ENCODE data around the gene CLOCK.

The CLOCK gene

DNA sequence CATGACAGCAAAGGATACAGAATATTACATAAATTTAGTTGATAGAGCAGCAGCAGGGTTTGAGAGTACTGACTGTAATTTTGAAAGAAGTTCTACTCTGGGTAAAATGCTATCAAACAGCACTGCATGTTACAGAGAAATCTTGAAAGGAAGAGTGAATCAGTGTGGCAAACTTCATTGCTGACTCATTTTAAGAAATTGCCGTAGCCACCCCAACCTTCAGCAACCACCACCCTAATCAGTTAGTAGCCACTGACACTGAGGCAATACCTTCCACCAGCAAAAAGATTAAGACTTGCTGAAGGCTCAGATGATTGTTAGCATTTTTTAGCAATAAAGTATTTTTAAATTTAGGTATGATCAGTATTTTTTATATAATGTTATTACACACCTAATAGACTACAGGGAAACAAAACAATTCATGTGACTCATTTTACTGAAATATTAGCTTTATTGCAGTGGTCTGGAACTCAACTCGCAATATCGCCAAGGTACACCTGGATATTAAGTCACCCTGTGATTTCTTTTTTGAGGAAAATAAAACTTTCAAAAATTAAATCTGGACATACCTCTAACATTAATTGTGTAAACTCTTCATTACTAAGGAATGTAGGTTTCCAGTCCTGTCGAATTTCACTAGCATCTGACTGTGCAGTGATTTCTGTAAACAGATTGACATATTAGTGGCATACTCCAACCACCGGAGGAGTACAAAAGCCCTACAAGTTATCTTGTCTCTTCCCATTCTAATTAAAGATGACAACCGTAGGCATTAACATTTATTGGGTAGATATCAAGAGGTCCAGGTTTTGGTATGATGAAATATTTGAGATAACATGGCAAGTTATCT, 71.1 kb downstream of the CLOCK start:
- no peak for DNase-seq (ENCODE audit: low read depth)

DNA sequence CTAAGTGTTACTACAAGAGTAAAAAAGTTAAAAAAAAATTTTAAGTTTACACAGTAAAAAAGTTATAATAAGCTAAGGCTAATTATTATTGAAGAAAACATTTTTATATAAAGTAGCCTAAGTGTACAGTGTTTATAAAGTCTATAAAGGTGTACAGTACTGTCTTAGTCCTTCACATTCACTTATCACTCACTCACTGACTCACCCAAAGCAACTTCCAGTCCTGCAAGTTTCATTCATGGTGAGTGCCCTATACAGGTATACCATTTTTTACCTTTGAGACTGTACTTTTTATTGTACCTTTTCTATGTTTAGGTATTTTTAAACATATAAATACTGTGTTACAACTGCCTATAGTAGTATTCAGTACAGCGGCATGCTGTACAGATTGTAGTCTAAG, 76.7 kb downstream of the CLOCK start:
- DNase-seq (ENCODE audit: low read depth), result no peak

GRCh38 chr4:55468724-55469123, 78.0 kb downstream of the CLOCK start:
- DNase-seq (ENCODE audit: low read depth), result no peak

- no peak for DNase-seq (ENCODE audit: low read depth)
Observed at GRCh38 chr4:55466001-55466400, 80.7 kb downstream of the CLOCK start.

DNA sequence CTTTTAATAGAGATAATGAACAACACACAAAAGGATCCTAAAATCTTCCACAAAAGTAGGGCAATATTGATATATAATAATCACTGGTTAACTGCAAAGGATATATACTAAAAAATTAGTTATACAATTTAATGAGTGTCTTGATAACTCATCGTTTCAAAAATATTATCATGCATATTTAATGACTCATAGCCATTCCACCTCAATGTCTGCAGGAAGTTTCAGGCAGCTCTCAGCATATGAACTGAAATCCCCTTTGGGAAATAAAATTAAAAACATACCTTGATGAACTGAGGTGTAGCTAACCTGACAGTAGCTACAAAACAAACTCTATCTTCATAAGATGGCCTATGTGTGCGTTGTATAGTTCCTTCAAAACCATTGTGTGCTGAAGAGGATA, 88.1 kb downstream of the CLOCK start:
- DNase-seq (ENCODE audit: low read depth), result no peak

DNA sequence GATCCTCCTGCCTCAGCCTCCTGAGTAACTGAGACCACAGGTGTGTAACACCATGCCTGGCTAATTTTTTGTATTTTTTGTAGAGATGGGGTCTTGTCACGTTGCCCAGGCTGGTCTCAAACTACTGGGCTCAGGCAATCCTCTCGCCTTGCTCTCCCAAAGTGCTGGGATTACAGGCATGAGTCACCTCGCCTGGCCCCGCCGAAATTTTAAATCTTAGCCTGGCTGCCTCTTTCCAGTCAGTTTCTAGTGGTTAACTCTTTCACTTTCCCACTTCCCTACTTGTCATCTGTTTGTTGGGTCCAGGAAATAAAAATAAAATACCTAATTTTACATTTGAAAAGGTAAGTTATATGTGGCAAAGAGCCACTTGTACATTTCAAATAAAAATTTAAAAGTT, 88.5 kb downstream of the CLOCK start:
- no peak for DNase-seq (ENCODE audit: low read depth)

DNA sequence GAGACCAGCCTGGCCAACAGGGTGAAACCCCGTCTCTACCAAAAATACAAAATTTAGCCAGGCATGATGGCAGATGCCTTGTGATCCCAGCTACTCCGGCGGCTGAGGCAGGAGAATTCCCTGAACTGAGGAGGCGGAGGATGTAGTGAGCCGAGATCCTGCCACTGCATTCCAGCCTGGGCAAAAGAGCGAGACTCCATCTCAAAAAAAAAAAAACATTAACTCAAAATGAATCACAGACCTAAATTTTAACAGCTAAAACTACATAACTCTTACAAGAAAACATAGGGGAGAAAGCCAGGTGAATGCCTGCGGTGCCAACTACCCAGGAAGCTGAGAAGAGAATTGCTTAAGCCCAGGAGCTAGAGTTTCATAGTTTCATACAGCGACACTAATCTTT, 96.1 kb downstream of the CLOCK start:
- DNase-seq (ENCODE audit: low read depth), result no peak

DNA sequence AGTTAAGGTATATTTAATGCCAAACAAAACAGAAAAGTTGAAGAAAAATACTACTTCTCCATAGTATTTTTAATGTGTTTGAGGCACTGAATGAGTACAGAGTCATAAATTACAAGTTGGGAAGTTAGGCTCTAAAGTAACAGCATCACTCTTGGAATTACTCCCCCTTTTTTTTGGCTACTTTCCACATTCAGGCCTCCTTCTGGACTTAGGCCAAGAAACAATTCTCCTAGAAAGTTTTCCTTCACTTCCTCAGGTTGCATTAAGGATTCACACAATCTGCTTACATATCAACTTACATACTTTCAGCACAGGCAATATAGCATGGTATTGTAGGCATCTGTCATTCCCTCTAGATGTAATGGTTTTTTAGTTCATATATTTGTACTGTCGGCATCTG, 98.9 kb downstream of the CLOCK start:
- no peak for DNase-seq (ENCODE audit: low read depth)

GRCh38 chr4:55447108-55447708, 99.5 kb downstream of the CLOCK start:
- no peak for DNase-seq (ENCODE audit: low read depth)

GRCh38 chr4:55446578-55446922, 100.2 kb downstream of the CLOCK start:
- DNase-seq (ENCODE audit: low read depth), result no peak

DNA sequence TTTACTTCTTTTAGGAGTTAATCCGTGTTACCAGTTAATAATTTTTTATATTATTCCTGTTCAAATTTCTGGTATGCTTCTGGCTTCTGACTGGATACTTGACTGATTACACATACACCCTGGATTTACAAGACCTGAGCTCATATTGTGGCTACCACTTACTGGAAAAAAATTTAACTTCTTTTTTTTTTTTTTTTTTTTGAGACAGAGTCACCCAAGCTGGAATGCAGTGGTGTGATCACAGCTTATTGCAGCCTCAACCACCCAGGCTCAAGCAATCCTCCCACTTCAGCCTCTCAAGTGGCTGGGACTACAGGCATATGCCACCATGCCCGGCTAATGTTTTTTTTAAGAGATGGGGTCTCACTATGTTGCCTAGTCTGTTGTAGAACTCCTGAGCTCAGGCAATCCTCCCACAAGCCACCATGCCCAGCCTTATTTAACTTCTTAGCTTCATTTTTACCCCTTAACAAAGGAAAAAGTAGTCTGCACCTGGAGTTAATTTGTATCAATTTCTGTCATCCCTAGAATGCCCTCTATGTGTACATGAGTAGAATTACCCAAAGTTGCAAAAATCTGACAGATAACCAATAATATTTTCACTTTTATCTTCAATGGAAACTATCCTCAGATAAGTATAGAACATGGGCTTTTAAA, 100.7 kb downstream of the CLOCK start:
- no peak for DNase-seq (ENCODE audit: low read depth)

DNA sequence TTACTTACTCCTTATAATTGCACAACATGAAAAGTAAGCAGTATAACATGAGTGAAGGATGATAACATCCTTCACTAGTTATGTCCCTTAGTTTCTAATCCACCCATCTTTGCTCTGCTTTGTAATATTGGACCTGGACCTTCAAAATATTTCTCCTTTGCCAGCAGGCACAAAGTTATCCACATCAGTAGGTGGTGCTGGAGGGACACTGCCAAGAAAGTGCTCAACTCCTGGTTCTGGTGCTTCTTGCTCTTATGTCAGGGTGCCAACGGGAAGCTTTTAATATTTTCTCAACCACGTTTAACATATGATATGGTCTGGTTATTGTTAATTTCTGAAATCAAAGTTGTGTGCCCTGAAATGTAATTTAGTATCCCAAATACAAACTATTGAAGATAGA, 101.9 kb downstream of the CLOCK start:
- DNase-seq (ENCODE audit: low read depth), result no peak

DNA sequence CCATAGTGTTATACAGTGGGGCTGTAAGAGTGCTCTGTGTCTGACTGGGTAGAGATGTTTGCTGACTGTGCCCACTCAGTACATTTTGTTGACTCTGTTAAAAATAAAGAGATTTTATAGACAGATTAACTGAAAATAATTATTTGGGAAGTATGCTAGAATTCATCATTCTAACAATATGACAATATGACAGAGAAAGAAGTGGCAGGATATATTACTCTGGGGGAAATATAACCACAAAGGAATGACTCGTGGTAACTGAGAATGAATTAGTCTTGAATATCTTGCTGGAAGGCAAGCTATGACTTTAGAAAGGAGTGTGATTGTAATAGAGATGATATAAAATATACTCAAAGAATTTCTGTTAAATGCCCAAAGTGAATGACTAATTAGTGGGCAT, 104.2 kb downstream of the CLOCK start:
- no peak for DNase-seq (ENCODE audit: low read depth)

DNA sequence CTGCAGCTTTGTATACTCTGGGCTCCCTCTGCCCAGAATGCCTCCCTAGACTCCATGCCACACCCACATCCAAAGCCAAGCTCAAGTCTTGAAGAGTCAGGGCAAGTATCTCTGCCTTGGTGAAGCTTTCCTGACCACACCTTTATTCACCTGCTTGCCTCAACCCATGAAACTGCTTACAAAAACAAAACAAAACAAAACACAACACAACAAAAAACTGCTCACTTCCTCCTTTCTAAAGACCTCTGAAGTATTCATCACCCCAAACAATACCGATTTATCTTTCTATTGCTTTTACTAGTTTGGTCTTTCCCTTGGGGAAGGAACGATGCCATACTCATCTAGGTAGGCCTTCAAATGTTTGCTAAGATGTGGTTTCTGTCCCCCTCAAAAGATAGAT, 105.9 kb downstream of the CLOCK start:
- DNase-seq (ENCODE audit: low read depth), result no peak

GRCh38 chr4:55439023-55439422, 107.7 kb downstream of the CLOCK start:
- DNase-seq (ENCODE audit: low read depth), result no peak

GRCh38 chr4:55438314-55438713, 108.4 kb downstream of the CLOCK start:
- DNase-seq (ENCODE audit: low read depth), result no peak

DNA sequence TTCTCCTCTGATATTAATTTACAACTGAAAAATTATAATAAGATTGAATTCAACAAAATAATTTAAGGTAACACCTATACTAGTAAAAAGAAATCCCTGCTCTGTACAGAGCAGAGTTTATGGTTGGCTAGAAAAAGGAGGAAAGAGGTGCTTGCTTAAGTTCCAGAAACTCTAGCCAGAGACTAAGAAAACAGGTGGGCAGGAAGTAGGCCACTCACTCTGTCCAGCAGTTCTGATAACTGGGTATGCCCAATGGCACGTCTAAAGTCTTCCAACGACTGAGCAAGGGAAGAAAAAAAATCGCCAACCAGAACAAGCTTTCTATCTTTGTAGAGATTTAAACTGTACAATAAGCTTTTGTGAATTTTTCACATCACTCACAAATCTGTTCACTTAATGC, 108.9 kb downstream of the CLOCK start:
- DNase-seq (ENCODE audit: low read depth), result no peak

DNA sequence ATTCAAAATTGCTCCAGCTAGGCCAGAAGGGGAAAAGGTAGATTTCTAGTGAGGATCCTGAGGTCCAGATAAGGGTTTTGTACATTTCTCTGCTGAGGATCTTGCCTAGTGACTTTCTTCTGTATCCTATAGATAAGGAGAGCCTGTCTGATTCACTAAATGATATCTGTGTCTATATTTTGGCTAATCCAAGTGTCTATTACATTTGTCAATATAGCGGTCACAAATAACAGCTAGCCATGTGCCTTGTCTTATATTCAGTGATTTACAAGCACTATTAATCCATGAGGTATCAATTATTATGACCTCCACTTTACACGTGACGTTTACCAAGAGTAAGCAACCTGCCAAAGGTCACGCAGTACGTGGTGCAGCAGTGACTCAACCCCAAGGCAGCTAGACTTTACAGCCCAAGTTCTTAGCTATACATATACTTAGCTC, 109.3 kb downstream of the CLOCK start:
- no peak for DNase-seq (ENCODE audit: low read depth)

DNA sequence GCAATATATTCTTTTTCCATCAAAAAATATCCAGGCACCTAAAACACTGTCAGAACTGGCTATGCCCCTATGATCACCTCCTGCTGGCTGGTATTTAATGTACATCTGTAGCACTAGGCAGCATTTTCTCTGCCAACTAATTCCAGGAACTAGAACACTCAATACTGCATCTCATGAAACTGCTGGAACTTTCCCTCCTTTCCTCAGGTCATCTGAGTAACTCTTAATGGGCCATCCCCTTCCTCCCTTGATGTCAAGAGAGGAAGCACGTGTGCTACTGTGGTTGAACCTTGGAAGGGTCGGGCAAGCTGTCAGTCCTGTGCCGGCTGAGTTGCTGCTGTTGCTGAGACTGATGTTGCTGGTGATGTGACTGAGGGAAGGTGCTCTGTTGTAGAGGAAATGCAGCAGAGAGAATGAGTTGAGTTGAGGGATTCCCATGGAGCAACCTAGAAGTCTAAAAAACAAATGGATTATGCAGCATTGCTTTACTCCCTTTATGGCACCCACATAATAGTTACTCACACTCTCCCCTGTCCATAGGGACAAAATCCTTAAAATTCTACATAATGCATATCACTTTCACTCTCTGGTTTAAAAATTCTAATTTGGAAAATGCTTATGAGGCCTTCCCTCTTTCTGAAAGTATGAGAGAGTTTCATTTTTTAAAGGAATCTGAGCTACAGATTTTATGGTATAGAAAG, 111.4 kb downstream of the CLOCK start:
- no peak for DNase-seq (ENCODE audit: low read depth)

DNA sequence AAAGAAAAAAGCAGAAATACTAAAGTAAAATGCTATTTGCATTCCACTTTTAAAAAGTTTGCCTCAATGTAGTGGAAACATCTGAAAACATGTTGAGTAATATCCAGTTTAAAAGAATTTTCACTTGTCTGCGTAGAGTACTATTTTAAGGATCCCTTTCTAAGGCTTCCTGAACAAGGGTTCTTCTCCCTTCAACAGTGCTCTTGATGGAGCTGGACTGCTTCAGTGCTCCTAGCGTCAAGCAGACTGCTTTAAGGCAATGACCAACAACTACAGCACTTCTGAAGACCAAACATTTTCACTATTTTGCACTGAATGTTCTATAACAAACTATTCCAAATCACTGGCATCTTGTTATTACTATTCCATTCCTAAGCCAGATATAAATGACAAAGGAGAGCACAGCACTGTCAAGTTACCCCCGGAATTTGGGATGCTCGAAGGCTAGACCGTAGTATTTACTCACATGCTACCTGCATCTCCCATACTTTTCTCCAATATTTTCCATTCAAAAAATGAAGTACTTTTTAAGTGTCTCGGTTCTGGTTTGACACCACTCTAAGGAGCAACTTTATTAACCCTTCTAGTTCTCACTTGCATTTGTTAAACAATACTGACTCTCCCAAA, 114.9 kb downstream of the CLOCK start:
- DNase-seq (ENCODE audit: low read depth), result no peak

DNA sequence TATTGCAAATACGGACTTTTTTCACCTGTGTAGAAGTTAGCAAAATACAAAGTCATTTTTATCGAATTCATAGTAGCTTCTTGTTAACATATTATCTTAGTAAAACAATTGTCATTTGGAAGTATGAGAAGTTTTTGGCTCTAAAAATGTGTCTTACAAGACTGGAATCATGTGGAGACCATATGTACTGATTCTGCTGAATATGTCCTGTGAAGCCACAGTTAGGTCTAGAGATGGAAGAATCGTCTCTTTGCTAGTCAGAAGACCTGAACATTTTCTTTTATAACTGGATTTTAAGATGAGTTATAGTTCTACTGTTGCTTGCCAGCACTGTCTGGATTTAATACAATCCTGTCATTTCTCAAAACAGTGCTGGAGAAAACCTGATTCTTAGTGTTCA, 121.9 kb downstream of the CLOCK start:
- no peak for DNase-seq (ENCODE audit: low read depth)

- no peak for DNase-seq (ENCODE audit: low read depth)
Observed at GRCh38 chr4:55416176-55416575, 130.5 kb downstream of the CLOCK start.

Data from activated T-helper 1 cell treated with Interleukin-2 at 50 U/mL for 16 hours (primary cell).